ENCODE data around the gene NGEF. TPM values are rescaled to one million over a fixed set of nuclear protein-coding genes. Genes with fewer than 3 reads are reported as not detected.
A peak's percentile ranks its signal among the peaks of the same experiment; 100 is the strongest.

The NGEF gene
- total RNA-seq, 1 experiment from 2014 or later: 5.4 TPM

DNA sequence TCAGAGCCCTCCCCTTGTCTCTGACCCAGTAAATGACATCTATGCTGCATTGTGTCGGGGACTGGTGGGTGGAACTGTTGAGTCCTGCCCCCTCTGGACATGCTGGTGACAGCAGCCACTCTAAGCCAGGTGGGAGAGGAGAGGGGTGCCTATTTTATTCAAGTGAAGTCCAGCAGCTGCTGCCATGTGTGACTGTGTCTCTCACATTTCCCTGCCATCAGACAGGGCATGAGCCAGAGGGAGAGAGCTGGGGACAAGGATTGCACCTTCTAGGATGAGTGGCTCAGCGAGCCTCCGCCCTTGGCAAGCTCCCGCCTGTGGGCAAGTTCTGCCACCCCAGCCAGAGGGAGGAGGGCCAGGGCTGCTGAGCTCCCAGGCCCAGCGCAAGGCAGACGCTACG is 13.7 kb downstream of the NGEF start:
- Mint-ChIP-seq H3K27me3 (ENCODE audit: low read depth) (peaks cover 2% of the 10 kb centered on the region; the same call in 1 of the 2 replicates), H3K4me3 (no peak overlapping the region), H3K4me1 (no peaks in the 10 kb centered on the region), H3K36me3 (no peaks in the 10 kb centered on the region), H3K9me3 (no peaks in the 10 kb centered on the region), H3K27ac (no peak overlapping the region)
- CTCF ChIA-PET: interaction anchor here (1.0 to 1.3 kb wide), 2 partner anchors 29 to 84 kb away, joined by 3 read pairs; no protein-coding TSS in a partner anchor
- DNase-seq (ENCODE audit: low spot score) (no peak), ATAC-seq (peak; percentile 69)
- no peak for TF ChIP-seq SMAD4 (CRISPR knock-in tag; IDR thresholded peaks at IDR 0.05)
- no peak for TF ChIP-seq MXD4 (CRISPR knock-in tag; IDR thresholded peaks at IDR 0.05; ENCODE audit: borderline replicate concordance)
- no peak for TF ChIP-seq ETV6 (CRISPR knock-in tag; IDR thresholded peaks at IDR 0.05)
- TF ChIP-seq, protein P1, sequence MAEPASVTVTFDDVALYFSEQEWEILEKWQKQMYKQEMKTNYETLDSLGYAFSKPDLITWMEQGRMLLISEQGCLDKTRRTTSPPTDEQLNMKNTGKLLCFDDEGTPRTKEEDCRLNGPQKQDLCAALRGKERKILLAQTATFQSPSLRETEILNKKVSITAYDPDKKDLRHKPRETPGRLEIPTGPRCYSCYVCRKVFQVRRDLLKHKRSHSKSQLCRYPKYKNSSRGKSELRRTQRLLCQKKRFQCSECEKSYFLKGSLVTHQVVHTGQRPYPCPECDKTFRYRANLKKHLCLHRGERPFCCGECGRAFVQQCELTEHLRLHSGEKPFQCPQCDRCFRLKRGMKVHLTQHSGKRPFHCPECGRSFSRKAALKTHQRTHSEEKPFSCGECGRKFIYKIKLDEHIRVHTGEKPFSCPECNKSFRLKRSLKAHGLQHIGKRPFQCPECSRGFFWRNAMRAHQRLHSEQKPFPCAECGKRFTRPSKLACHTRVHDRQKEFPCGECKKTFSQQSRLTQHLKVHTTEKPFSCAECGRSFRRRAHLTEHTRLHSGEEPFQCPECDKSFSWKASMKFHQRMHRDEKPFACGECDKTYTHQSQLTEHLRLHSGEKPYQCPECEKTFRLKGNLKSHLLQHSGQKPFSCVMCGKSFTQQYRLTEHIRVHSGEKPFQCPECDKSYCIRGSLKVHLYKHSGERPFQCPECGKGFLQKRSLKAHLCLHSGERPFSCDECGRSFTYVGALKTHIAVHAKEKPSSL (CRISPR knock-in tag; conservative IDR thresholded peaks at IDR 0.05): no peak
- TF ChIP-seq, protein P2, sequence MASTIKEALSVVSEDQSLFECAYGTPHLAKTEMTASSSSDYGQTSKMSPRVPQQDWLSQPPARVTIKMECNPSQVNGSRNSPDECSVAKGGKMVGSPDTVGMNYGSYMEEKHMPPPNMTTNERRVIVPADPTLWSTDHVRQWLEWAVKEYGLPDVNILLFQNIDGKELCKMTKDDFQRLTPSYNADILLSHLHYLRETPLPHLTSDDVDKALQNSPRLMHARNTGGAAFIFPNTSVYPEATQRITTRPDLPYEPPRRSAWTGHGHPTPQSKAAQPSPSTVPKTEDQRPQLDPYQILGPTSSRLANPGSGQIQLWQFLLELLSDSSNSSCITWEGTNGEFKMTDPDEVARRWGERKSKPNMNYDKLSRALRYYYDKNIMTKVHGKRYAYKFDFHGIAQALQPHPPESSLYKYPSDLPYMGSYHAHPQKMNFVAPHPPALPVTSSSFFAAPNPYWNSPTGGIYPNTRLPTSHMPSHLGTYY (CRISPR knock-in tag; IDR thresholded peaks at IDR 0.05): no peak
- TF ChIP-seq PRRX2 (CRISPR knock-in tag; IDR thresholded peaks at IDR 0.05): no peak
- TF ChIP-seq SMAD3 (CRISPR knock-in tag; IDR thresholded peaks at IDR 0.05; ENCODE audit: borderline replicate concordance): no peak
- no peak for TF ChIP-seq ZNF121 (CRISPR knock-in tag; IDR thresholded peaks at IDR 0.05)
- TF ChIP-seq, protein P3, sequence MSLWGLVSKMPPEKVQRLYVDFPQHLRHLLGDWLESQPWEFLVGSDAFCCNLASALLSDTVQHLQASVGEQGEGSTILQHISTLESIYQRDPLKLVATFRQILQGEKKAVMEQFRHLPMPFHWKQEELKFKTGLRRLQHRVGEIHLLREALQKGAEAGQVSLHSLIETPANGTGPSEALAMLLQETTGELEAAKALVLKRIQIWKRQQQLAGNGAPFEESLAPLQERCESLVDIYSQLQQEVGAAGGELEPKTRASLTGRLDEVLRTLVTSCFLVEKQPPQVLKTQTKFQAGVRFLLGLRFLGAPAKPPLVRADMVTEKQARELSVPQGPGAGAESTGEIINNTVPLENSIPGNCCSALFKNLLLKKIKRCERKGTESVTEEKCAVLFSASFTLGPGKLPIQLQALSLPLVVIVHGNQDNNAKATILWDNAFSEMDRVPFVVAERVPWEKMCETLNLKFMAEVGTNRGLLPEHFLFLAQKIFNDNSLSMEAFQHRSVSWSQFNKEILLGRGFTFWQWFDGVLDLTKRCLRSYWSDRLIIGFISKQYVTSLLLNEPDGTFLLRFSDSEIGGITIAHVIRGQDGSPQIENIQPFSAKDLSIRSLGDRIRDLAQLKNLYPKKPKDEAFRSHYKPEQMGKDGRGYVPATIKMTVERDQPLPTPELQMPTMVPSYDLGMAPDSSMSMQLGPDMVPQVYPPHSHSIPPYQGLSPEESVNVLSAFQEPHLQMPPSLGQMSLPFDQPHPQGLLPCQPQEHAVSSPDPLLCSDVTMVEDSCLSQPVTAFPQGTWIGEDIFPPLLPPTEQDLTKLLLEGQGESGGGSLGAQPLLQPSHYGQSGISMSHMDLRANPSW (CRISPR knock-in tag; conservative IDR thresholded peaks at IDR 0.05; ENCODE audit: low read depth): no peak
- TF ChIP-seq OVOL2 (CRISPR knock-in tag; IDR thresholded peaks at IDR 0.05; ENCODE audit: borderline replicate concordance): no peak
- no peak for TF ChIP-seq ZNF671 (CRISPR knock-in tag; IDR thresholded peaks at IDR 0.05)
- TF ChIP-seq, protein P4, sequence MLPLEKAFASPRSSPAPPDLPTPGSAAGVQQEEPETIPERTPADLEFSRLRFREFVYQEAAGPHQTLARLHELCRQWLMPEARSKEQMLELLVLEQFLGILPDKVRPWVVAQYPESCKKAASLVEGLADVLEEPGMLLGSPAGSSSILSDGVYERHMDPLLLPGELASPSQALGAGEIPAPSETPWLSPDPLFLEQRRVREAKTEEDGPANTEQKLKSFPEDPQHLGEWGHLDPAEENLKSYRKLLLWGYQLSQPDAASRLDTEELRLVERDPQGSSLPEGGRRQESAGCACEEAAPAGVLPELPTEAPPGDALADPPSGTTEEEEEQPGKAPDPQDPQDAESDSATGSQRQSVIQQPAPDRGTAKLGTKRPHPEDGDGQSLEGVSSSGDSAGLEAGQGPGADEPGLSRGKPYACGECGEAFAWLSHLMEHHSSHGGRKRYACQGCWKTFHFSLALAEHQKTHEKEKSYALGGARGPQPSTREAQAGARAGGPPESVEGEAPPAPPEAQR (CRISPR knock-in tag; IDR thresholded peaks at IDR 0.05): no peak
- no peak for TF ChIP-seq SOX15 (CRISPR knock-in tag; IDR thresholded peaks at IDR 0.05)
- TF ChIP-seq, protein P5, sequence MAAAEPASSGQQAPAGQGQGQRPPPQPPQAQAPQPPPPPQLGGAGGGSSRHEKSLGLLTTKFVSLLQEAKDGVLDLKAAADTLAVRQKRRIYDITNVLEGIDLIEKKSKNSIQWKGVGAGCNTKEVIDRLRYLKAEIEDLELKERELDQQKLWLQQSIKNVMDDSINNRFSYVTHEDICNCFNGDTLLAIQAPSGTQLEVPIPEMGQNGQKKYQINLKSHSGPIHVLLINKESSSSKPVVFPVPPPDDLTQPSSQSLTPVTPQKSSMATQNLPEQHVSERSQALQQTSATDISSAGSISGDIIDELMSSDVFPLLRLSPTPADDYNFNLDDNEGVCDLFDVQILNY (CRISPR knock-in tag; IDR thresholded peaks at IDR 0.05): no peak
- TF ChIP-seq TCF7 (CRISPR knock-in tag; IDR thresholded peaks at IDR 0.05; ENCODE audit: low read depth): no peak
- POLR2A ChIA-PET: no interaction called here

DNA sequence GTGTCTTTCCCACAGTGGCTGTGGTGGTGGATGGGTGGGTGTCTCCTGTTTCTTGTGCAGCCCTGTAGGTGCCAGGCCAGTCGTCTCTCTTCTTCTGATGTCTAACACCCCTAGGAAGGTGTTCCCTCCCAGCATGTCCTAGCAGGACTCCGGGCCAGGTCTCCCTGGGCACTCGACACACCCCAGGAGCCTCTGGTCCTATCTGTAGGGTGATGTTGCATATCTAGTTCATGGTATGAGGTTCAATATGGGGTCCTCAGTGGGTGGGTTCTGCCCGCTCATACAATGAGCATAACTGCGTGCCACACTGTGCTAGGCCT is 14.4 kb downstream of the NGEF start:
- no peak for DNase-seq (ENCODE audit: low spot score)
- Mint-ChIP-seq H3K27ac (no peak overlapping the region), H3K9me3 (peaks cover 1% of the 10 kb centered on the region), H3K36me3 (no peaks in the 10 kb centered on the region), H3K4me3 (no peak overlapping the region), H3K27me3 (ENCODE audit: low read depth) (peaks cover 2% of the 10 kb centered on the region; the same call in 1 of the 2 replicates), H3K4me1 (no peaks in the 10 kb centered on the region)
- TF ChIP-seq FOXP1 (CRISPR knock-in tag; IDR thresholded peaks at IDR 0.05; ENCODE audit: borderline replicate concordance) (no peak), CREM (CRISPR knock-in tag; IDR thresholded peaks at IDR 0.05) (no peak), CBFB (CRISPR knock-in tag; IDR thresholded peaks at IDR 0.05; ENCODE audit: low read depth) (no peak), PRRX2 (CRISPR knock-in tag; IDR thresholded peaks at IDR 0.05) (no peak)
- TF ChIP-seq, protein P5 (CRISPR knock-in tag; IDR thresholded peaks at IDR 0.05): no peak
- POLR2A ChIA-PET: no interaction called here
- no peak for ATAC-seq
- CTCF ChIA-PET: no interaction called here
